IPS-18c (cell line): ENCODE measurements around the gene PCDHGC4.

ENCODE experiments used
- H3K4me3 ChIP-seq: 2 replicates; pipeline ENCODE4 v1.7.0; 2013; ENCODE audit warnings: low read depth, mild to moderate bottlenecking, low read length, moderate library complexity; ENCODE audit not compliant: insufficient read depth
- H3K9me3 ChIP-seq: one replicate; pipeline ENCODE4 v1.6.1; 2013; ENCODE audit warnings: mild to moderate bottlenecking, low read length, moderate library complexity; ENCODE audit not compliant: control insufficient read depth, insufficient read depth

Gene PCDHGC4

DNA sequence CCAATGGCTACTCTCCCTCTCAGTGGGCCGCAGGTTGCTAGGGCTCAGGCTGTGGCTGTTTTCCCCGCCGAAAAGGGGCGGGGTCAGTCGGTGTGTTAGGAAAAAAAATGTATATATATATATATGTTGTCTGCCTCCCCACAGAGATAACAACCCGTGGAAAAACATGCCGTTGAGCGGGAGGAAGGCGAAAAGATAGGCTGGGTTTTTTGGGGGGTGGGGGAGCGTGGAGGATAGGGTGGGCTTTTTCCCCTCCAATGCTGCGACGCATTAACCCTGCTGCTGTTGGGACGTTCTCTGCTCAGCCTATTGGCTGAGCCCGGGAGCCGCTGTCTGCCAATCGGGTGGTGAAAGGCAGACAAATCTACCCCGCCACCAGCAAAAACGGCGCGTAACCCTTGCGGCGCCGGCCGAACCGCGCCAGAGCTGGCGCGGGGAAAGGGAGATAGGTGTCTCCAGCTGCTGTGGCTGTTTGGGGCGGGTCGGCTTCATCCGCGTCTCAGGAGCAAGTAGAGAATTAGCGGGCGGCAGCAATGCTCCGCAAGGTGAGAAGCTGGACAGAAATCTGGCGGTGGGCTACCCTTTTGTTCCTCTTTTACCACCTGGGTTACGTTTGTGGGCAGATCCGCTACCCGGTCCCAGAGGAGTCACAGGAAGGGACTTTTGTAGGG, at the start of gene PCDHGC4:
PCDHGC4 (plus strand) TSS at position 390 of the 671 bp plus-strand sequence; CDS start at position 534, 144 bp downstream.
- peak within 1 kb of the TSS; percentile 32 for H3K4me3 ChIP-seq
- H3K9me3 ChIP-seq: peaks cover 2% of the 10 kb centered on the region

DNA sequence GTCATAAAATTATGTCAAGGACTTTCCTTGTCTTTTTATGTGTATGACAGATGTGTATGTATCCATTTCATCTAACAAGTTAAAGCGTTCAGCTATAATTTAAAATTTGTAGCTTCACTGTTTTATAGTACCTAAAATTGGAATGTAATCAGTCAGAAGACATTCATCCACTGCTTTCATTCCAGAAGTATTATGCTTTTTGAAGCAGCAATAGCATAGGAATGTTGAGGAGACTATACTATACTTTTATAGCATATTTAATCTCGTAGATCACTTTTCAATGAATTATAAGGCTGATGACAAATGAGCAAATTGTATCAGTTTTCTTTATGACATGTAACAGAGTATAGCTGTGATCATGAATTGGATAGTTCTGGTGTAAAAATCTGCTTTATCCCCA, 47.6 kb upstream of the PCDHGC4 start:
- H3K9me3 ChIP-seq: peaks cover 4% of the 10 kb centered on the region
- H3K4me3 ChIP-seq: no peak overlapping the region

DNA sequence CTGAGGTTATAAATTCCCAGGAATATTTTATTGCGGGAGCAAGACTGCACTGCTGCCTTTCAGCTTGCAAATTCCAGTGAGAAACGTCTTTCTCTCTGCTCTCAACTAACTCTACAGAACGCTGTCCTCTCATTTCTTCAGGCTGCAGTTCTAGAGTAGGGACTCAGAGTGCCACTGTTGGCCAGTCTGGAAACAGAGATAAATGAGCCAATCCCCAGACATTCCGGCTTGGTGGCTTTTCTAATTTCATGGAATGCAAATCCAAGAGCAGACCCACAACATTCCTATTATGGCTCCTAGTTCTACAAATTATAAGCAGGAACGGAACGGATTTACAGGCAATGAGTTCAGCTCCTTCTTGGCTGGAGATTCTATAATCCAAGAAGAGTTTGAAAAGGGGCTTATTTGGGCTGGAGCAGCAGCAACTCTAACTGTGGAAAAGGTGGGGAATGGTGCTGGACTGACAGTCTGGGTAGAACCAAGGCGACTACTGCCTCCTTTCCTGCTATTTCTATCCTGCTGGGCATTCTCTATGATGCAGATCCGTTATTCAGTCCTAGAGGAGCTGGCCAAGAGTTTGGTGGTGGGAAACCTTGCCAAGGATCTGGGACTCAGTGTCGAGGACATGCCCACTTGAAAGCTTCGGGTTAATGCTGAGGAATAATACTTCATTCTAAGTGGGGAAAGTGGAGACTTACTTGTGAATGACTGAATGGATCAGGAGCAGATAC, 45.3 kb upstream of the PCDHGC4 start:
- no peak overlapping the region for H3K4me3 ChIP-seq
- peaks cover 2% of the 10 kb centered on the region for H3K9me3 ChIP-seq

DNA sequence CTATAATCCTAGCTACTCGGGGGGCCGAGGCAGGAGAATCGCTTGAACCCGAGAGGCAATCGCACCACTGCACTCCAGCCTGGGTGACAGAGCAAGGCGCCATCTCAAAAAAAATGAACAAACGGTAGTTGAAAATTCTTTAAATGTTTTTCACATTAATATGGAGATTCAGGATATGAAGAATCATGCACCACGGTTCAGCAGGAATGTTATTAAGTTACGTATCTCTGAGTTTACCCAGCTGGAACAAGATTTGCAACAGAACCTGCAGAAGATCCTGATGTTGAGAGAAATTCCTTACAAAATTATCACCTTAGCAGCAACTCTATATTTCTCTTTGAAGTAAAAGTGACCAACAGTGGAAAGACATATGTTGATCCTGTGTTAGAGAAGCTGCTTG, 44.5 kb upstream of the PCDHGC4 start:
- peaks cover 2% of the 10 kb centered on the region for H3K9me3 ChIP-seq
- H3K4me3 ChIP-seq: no peak overlapping the region

DNA sequence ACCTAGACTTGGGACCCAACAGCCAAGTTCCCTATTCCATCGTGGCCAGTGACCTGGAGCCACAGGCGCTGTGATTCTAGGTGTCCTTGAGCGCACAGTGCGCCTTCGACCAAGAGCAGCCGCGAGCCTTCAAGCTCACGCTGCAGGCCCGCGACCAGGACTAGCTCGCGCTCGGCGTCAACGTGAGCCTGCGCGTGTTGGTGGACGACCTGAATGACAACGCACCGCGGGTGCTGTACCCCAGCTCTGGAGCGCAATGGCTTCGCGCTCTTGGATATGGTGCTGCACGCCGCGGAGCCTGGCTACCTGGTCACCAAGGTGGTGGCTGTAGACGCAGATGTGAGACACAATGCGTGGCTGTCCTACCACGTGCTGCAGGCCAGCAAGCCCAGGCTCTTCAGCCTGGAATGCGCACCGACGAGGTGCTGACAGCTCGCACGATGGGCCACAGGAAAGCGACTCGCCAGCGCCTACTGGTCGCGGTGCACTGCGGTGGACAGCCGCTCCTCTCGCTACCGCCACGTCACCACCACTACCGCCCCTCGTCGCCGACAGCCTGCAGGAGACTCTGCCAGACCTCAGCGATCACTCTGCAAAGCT, 43.2 kb upstream of the PCDHGC4 start:
- Histone ChIP-seq H3K4me3 (no peak overlapping the region), H3K9me3 (peaks cover 2% of the 10 kb centered on the region)

DNA sequence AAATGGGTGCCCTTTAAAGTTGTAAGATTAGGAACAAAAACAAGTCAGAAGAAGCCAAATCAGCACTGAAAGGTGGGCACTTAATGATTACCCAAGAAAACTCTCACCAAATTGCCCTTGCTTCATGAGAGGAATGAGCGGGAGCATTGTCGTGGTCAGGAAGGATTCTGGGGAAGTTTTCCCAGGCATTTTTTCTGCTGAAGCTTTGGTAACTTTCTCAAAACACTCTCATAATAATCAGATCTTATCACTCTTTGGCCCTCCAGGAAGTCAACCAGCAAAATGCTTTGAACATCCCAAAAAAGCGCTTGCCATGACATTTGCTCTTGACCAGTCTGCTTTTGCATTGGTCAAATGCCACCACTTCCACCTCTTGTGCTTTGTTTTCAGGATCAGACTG, 19.5 kb upstream of the PCDHGC4 start:
- no peaks in the 10 kb centered on the region for H3K9me3 ChIP-seq
- no peak overlapping the region for H3K4me3 ChIP-seq

DNA sequence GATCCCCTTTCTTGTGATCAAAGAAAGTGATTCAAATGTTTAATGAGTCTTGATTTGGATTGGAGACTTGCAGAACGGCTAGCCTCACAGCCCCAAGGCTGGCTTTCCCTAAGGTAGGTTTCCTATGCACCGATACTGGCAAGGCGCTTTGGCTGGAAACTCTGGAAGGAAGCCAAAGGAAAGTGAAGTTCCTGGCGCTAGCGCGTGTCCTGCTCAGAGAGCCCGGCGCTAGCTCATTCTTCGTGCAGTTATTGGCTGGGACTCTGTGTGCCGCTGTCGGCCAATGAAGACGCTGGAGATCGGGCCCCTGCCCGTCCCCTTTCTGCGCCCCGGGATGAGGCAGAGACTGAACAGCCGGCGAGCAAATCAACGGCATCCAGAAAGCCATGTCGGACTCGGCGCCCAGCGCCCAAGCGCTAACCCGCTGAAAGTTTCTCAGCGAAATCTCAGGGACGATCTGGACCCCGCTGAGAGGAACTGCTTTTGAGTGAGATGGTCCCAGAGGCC, 9.2 kb upstream of the PCDHGC4 start, which contains the start of gene PCDHGC3:
PCDHGC3 (plus strand) TSS at position 342 of the 507 bp plus-strand sequence; CDS start at position 493, 151 bp downstream.
- H3K9me3 ChIP-seq: peaks cover 2% of the 10 kb centered on the region
- peak within 1 kb of the TSS; percentile 65 for H3K4me3 ChIP-seq

DNA sequence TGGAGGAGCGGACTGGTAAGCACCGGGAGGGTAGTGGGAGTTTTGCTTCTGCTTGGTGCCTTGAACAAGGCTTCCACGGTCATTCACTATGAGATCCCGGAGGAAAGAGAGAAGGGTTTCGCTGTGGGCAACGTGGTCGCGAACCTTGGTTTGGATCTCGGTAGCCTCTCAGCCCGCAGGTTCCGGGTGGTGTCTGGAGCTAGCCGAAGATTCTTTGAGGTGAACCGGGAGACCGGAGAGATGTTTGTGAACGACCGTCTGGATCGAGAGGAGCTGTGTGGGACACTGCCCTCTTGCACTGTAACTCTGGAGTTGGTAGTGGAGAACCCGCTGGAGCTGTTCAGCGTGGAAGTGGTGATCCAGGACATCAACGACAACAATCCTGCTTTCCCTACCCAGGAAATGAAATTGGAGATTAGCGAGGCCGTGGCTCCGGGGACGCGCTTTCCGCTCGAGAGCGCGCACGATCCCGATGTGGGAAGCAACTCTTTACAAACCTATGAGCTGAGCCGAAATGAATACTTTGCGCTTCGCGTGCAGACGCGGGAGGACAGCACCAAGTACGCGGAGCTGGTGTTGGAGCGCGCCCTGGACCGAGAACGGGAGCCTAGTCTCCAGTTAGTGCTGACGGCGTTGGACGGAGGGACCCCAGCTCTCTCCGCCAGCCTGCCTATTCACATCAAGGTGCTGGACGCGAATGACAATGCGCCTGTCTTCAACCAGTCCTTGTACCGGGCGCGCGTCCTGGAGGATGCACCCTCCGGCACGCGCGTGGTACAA, 8.5 kb upstream of the PCDHGC4 start:
- H3K9me3 ChIP-seq: no peaks in the 10 kb centered on the region
- H3K4me3 ChIP-seq: peak overlapping the region; percentile 65

DNA sequence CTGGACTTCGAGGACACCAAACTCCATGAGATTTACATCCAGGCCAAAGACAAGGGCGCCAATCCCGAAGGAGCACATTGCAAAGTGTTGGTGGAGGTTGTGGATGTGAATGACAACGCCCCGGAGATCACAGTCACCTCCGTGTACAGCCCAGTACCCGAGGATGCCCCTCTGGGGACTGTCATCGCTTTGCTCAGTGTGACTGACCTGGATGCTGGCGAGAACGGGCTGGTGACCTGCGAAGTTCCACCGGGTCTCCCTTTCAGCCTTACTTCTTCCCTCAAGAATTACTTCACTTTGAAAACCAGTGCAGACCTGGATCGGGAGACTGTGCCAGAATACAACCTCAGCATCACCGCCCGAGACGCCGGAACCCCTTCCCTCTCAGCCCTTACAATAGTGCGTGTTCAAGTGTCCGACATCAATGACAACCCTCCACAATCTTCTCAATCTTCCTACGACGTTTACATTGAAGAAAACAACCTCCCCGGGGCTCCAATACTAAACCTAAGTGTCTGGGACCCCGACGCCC, 7.7 kb upstream of the PCDHGC4 start:
- H3K4me3 ChIP-seq: 0 out of 2 replicates have a peak overlapping the region, but pooled peaks have one; percentile 65
- no peaks in the 10 kb centered on the region for H3K9me3 ChIP-seq

DNA sequence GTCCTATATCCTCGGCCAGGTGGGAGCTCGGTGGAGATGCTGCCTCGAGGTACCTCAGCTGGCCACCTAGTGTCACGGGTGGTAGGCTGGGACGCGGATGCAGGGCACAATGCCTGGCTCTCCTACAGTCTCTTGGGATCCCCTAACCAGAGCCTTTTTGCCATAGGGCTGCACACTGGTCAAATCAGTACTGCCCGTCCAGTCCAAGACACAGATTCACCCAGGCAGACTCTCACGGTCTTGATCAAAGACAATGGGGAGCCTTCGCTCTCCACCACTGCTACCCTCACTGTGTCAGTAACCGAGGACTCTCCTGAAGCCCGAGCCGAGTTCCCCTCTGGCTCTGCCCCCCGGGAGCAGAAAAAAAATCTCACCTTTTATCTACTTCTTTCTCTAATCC, 7.0 kb upstream of the PCDHGC4 start:
- H3K4me3 ChIP-seq: no peak overlapping the region
- H3K9me3 ChIP-seq: no peaks in the 10 kb centered on the region

DNA sequence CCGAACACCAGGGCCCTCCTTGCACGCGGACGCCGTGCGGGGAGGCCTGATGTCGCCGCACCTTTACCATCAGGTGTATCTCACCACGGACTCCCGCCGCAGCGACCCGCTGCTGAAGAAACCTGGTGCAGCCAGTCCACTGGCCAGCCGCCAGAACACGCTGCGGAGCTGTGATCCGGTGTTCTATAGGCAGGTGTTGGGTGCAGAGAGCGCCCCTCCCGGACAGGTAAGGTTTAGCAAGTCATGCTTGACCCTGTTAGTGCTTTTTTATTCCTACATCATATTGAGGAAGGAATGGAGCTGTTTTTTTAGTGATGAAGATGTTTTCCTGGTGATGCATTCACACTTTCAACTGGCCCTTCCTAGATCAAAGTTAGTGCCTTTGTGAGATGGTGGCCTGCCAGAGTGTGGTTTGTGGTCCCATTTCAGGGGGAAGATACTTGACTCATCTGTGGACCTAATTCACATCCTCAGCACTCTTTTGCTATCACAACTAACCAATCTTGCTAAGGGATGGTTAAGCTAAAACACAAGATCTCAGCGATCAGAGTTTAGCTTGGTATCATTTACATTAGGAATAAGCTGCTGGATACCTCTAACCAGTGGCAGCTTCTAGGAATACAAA, 6.4 kb upstream of the PCDHGC4 start:
- H3K9me3 ChIP-seq: no peaks in the 10 kb centered on the region
- no peak overlapping the region for H3K4me3 ChIP-seq

DNA sequence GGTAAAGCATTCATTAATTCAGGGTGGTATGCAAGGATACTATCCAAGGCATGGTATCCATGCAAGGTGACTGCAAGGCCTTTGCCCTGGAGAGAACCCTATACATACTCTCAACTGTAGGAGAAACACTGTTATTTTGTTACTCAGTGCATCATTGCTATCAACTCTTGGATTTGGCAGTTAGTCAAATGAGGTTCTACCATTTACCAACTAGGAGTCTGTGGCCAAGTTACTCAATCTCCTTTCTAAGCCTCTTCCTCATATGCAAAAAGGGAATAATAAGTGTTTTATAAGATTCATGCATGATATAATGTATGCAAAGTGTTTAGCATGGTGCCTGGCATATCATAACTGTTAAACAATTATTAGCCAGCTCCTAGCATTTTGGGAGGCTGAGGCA, 5.1 kb upstream of the PCDHGC4 start:
- H3K4me3 ChIP-seq: no peak overlapping the region
- H3K9me3 ChIP-seq: no peaks in the 10 kb centered on the region

DNA sequence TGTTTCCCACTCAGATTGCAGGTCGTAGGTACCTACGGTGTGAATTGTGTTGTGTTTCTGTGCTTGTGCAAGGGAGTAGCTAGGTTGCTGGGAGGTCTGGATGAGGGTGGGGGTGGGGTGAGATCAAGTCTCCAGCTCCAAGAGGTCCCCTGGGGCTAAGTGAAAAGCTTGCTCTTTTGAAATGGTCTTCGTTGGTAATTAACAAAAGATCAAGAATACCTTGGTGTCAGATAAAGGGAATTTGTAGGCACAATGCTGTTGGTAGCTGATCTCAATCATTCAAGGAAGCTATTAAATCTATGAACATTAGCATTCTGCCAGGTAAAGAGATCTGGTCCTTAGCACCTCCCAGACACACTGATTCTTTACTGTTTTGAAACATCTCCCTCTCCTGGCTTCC, 928 bp upstream of the PCDHGC4 start:
- peak overlapping the region; percentile 32; the same call in 1 of the 2 replicates for H3K4me3 ChIP-seq
- no peaks in the 10 kb centered on the region for H3K9me3 ChIP-seq

DNA sequence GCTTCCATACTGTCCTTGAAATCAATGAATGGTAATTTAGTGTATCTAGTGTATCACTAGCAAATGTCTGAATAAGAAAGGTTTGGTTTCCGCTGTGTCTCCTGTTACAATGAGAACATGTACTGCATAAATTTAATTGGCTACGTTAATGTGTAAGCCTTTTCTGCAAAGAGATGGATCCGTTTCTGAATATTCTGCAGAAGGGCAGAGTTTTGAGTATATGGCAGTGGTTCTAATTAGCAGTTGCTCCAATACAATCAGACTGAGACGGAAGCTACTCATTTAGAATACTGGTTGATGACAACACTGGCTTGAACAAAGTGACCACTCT, 555 bp upstream of the PCDHGC4 start:
- Histone ChIP-seq H3K9me3 (peaks cover 2% of the 10 kb centered on the region), H3K4me3 (peak overlapping the region; percentile 32)

DNA sequence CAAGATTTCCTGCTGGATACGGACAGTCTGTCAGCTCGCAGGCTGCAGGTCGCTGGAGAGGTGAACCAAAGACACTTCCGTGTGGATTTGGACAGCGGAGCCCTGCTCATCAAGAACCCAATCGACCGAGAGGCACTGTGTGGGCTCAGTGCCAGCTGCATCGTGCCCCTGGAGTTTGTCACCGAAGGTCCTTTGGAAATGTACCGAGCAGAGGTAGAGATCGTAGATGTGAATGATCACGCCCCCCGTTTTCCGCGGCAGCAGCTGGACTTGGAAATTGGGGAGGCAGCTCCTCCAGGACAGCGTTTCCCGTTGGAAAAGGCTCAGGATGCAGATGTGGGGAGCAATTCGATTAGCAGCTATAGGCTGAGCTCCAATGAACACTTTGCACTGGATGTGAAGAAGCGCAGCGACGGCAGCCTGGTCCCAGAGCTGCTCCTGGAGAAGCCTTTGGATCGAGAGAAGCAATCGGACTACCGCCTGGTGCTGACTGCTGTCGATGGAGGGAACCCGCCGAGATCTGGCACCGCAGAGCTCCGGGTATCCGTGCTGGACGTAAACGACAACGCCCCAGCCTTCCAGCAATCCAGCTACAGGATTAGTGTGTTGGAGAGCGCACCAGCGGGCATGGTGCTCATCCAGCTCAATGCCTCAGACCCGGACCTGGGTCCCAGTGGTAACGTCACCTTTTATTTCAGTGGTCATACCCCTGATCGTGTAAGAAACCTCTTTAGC, 658 bp downstream of the PCDHGC4 start:
- Histone ChIP-seq H3K4me3 (peak overlapping the region; percentile 32), H3K9me3 (peaks cover 2% of the 10 kb centered on the region)

DNA sequence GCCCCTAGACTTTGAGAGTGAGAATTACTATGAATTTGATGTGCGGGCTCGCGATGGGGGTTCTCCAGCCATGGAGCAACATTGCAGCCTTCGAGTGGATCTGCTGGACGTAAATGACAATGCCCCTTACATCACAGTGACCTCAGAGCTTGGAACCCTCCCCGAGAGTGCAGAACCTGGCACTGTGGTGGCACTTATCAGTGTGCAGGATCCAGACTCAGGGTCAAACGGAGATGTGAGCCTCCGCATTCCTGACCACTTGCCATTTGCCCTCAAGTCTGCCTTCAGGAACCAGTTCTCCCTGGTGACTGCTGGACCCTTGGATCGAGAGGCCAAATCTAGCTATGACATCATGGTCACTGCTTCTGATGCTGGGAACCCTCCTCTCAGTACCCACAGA, 1.3 kb downstream of the PCDHGC4 start:
- H3K9me3 ChIP-seq: peaks cover 4% of the 10 kb centered on the region
- peak overlapping the region; percentile 32; the same call in 1 of the 2 replicates for H3K4me3 ChIP-seq
